ENCODE results near the gene TOR2A.

DNA sequence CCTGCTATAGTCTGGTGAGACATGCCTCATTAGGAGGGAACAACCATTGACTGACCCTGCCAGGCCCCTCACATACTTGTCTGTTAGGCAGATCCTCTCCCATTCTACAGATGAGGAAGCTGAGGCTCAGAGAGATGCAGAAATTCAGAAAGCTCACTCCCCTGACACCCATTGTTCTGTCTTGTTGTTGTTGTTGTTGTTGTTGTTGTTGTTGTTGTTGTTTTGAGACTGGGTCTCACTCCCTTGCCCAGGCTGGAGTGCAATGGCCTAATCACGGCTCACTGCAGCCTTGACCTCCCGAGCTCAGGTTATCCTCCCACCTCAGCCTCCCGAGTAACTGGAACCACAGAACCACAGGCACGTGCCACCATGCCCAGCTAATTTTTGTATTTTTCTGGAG lies 41.4 kb downstream of the TOR2A start:
- TF ChIP-seq, protein P1, sequence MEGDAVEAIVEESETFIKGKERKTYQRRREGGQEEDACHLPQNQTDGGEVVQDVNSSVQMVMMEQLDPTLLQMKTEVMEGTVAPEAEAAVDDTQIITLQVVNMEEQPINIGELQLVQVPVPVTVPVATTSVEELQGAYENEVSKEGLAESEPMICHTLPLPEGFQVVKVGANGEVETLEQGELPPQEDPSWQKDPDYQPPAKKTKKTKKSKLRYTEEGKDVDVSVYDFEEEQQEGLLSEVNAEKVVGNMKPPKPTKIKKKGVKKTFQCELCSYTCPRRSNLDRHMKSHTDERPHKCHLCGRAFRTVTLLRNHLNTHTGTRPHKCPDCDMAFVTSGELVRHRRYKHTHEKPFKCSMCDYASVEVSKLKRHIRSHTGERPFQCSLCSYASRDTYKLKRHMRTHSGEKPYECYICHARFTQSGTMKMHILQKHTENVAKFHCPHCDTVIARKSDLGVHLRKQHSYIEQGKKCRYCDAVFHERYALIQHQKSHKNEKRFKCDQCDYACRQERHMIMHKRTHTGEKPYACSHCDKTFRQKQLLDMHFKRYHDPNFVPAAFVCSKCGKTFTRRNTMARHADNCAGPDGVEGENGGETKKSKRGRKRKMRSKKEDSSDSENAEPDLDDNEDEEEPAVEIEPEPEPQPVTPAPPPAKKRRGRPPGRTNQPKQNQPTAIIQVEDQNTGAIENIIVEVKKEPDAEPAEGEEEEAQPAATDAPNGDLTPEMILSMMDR (IDR thresholded peaks at IDR 0.05): no peak
- no peak for TF ChIP-seq POLR2A (IDR thresholded peaks at IDR 0.05)

Measured in thyroid gland (tissue), 4 donors.